ENCODE measurements around the gene LY6G5C. TPM values are rescaled to one million over a fixed set of nuclear protein-coding genes. Genes with fewer than 3 reads are reported as not detected.

Gene LY6G5C
- total and polyA plus RNA-seq, 9 of the 15 experiments (the other 6 are each of a cell fraction or from before 2014, with no cell fraction given): 0.10 to 0.67 (median 0.46) TPM; not detected in 4

GRCh38 chr6:31651602-31652191 lies 29.2 kb downstream of the LY6G5C start:
- H3K36me3 ChIP-seq (ENCODE audit: control insufficient read depth, insufficient read depth, low read length): peaks cover 65% of the 10 kb centered on the region
- ChIA-PET CTCF (ENCODE audit: low intra/inter-chr PET ratio) (no interaction called here), POLR2A (interaction anchor here (0.7 to 8.5 kb wide), 47 partner anchors 11 to 1724 kb away, joined by 3 to 267 read pairs (median 8); partner anchors contain the start of genes C6orf47, CSNK2B, DDX39B and GPANK1)
- DNase-seq (ENCODE audit: extremely low read depth in 1 of 4, low spot score in 3 of 4): peak in 2 of 4 experiments; percentile 90 to 94
- H3K4me1 ChIP-seq (replicated peaks in 1 of 2; ENCODE audit: control insufficient read depth in 2 of 2, insufficient read depth in 2 of 2, low read length in 2 of 2): peaks cover 14 to 15% of the 10 kb centered on the region in 2 experiments
- 2% methylated on average over 29 of the region's 29 CpGs for WGBS (ENCODE audit: insufficient coverage, low coverage, missing lambda C conversion rate)
- ATAC-seq: peak; percentile 82
- FAIRE-seq: peak; percentile 87
- H4K20me1 ChIP-seq (replicated peaks; ENCODE audit: control insufficient read depth, insufficient read depth, low read length): peaks cover 2% of the 10 kb centered on the region
- H3K9me3 ChIP-seq (replicated peaks; ENCODE audit: control insufficient read depth, insufficient read depth, low read depth, low read length): no peaks in the 10 kb centered on the region
- H3K9me1 ChIP-seq (ENCODE audit: control insufficient read depth, insufficient read depth, low read length): no peaks in the 10 kb centered on the region
- peak overlapping the region; percentile 73 for H3K4me3 ChIP-seq
- peak overlapping the region; percentile 94 for H2AFZ ChIP-seq (ENCODE audit: low read depth, low read length)
- peak overlapping the region; percentile 90 for H3K4me2 ChIP-seq (ENCODE audit: insufficient read depth, low read length)
- H3K9ac ChIP-seq (ENCODE audit: insufficient read depth in 1 of 2, low read depth in 2 of 2, low read length in 2 of 2): peak overlapping the region; percentile 95 to 97
- peak overlapping the region; percentile 98 for H3K27ac ChIP-seq (ENCODE audit: extremely low read depth, low read depth, low read length)
- peaks cover 72% of the 10 kb centered on the region for H3K79me2 ChIP-seq (ENCODE audit: control insufficient read depth, insufficient read depth, low read length)
- BruUV-seq (replicated peaks): TSS peak; percentile 80
- in situ Hi-C loops (cut with MboI) (no loop called here), intact Hi-C loops (cut with micrococcal nuclease) (loop anchor here (1.0 kb wide), 5 partner anchors 9 to 212 kb away; partner anchors contain the start of genes C6orf47 and DDX39B)
- no peaks in the 10 kb centered on the region for H3K27me3 ChIP-seq (ENCODE audit: control insufficient read depth in 2 of 2, insufficient read depth in 2 of 2, low read length in 2 of 2)
- TF ChIP-seq ZNF655 (CRISPR knock-in tag; IDR thresholded peaks at IDR 0.05) (no peak), IRF9 (tag; IDR thresholded peaks at IDR 0.05) (no peak), ID3 (CRISPR knock-in tag; IDR thresholded peaks at IDR 0.05) (no peak), ID3 (tag; IDR thresholded peaks at IDR 0.05) (0 out of 2 replicates have a peak, but pooled peaks have one; percentile 17), PBX2 (CRISPR knock-in tag; IDR thresholded peaks at IDR 0.05; ENCODE audit: low read depth) (no peak), PBX2 (tag; conservative IDR thresholded peaks at IDR 0.05; ENCODE audit: low read depth) (peak; percentile 94), PHF21A (IDR thresholded peaks at IDR 0.05; ENCODE audit: borderline replicate concordance, low read depth) (no peak), JUND (IDR thresholded peaks at IDR 0.05; ENCODE audit: borderline replicate concordance, low read depth, low read length) (peak; percentile 72; the same call in 1 of the 2 replicates), JUND (tag; IDR thresholded peaks at IDR 0.05; ENCODE audit: borderline replicate concordance, low read depth, low read length) (0 out of 3 replicates have a peak, but pooled peaks have one; percentile 63), CHD1 (IDR thresholded peaks at IDR 0.05; ENCODE audit: low read length) (peak; percentile 96), MTA1 (IDR thresholded peaks at IDR 0.05; ENCODE audit: borderline replicate concordance) (no peak), CHCHD3 (CRISPR knock-in tag; IDR thresholded peaks at IDR 0.05) (no peak), CEBPG (CRISPR knock-in tag; IDR thresholded peaks at IDR 0.05) (no peak; the same call in 1 of the 2 replicates), CEBPG (tag; conservative IDR thresholded peaks at IDR 0.05 in 1 of 2, IDR thresholded peaks at IDR 0.05 in 1 of 2) (0 out of 4 replicates have a peak, but pooled peaks of 1 of the 2 experiments have one; percentile 18), PHF20 (IDR thresholded peaks at IDR 0.05; ENCODE audit: partially characterized antibody) (no peak), NFIC (IDR thresholded peaks at IDR 0.05) (no peak)
